Endodermal cell (in vitro differentiated cells): Measurements from ENCODE around the gene KLHDC3. TPM values are rescaled to one million over a fixed set of nuclear protein-coding genes. Genes with fewer than 3 reads are reported as not detected.

Source experiments
- DNase-seq: peaks from one replicate; pipeline ENCODE4 v3.0.0-alpha.2; 2017
- H3K27ac ChIP-seq: 2 replicates; pipeline ENCODE4 v1.5.1; 2013; ENCODE audit warnings: mild to moderate bottlenecking, low read depth, low read length, moderate library complexity
- H3K27me3 ChIP-seq: 2 replicates; pipeline ENCODE4 v1.6.1; 2013; ENCODE audit warnings: mild to moderate bottlenecking, low read length, moderate library complexity; ENCODE audit not compliant: insufficient read depth, control insufficient read depth, poor library complexity, severe bottlenecking
- H3K36me3 ChIP-seq: 2 replicates; pipeline ENCODE4 v1.7.0; 2013; ENCODE audit warnings: mild to moderate bottlenecking, low read length, moderate library complexity; ENCODE audit not compliant: control insufficient read depth, insufficient read depth
- H3K4me1 ChIP-seq: one replicate; pipeline ENCODE4 v1.7.0; 2013; ENCODE audit warnings: low read length; ENCODE audit not compliant: control insufficient read depth, insufficient read depth
- H3K4me3 ChIP-seq: 2 replicates; pipeline ENCODE4 v1.5.1; 2013; ENCODE audit warnings: mild to moderate bottlenecking, low read length, moderate library complexity
- H3K9ac ChIP-seq: 2 replicates; pipeline ENCODE4 v1.6.1; 2013; ENCODE audit warnings: mild to moderate bottlenecking, low read length, moderate library complexity; ENCODE audit not compliant: poor library complexity, severe bottlenecking; ENCODE audit errors: extremely low read depth
- H3K9me3 ChIP-seq: 2 replicates; pipeline ENCODE4 v1.6.1; 2013; ENCODE audit warnings: mild to moderate bottlenecking, low read length, moderate library complexity; ENCODE audit not compliant: control insufficient read depth
- H3K27ac Mint-ChIP-seq: 2 replicates; pipeline ENCODE4 v1.8.0; 2020; ENCODE audit warnings: mixed read lengths
- H3K27me3 Mint-ChIP-seq: 2 replicates; pipeline ENCODE4 v1.8.0; 2021; ENCODE audit warnings: mild to moderate bottlenecking, mixed read lengths; ENCODE audit not compliant: insufficient read depth
- H3K36me3 Mint-ChIP-seq: 2 replicates; pipeline ENCODE4 v1.8.0; 2020; ENCODE audit warnings: low read depth, mixed read lengths
- H3K4me1 Mint-ChIP-seq: 2 replicates; pipeline ENCODE4 v1.8.0; 2020; ENCODE audit warnings: mixed read lengths
- H3K4me3 Mint-ChIP-seq: 2 replicates; pipeline ENCODE4 v1.8.0; 2020; ENCODE audit warnings: mild to moderate bottlenecking, moderate library complexity, mixed read lengths
- H3K9me3 Mint-ChIP-seq: 2 replicates; pipeline ENCODE4 v1.8.0; 2020; ENCODE audit warnings: mild to moderate bottlenecking, mixed read lengths
- CTCF ChIP-seq: fragments of 200-600 bp; sonication (generic); conservative IDR thresholded peaks from 2 replicates; pipeline ENCODE4 v1.5.0; 2021; ENCODE audit warnings: antibody characterized with exemption, mild to moderate bottlenecking
- WGBS, 2 experiments: methylation state at CpG; one replicate each; pipeline versions ENCODE4 v1.1.5 to v1.1.7; 2013; ENCODE audit warnings: missing lambda C conversion rate in 2 of 2, mixed read lengths in 1 of 2; ENCODE audit not compliant: insufficient coverage in 1 of 2, insufficient read length in 1 of 2; 5-methylcytosine and 5-hydroxymethylcytosine counted together
- total RNA-seq, 2 donors: library from RNA; stranded (reverse); fragmentation: NEBNext Ultra II Directional in 1 of 2; extraction: Animal tissue kit (Norgen Biotek cat#: 25700) in 1 of 2; gene quantifications; 2 replicates in 1 of 2; 3 replicates in 1 of 2; pipeline ENCODE4 v1.2.1, GENCODE V29; 2021

The KLHDC3 gene
- total RNA-seq, 2 donors from 2014 or later: 124 to 135 TPM

DNA sequence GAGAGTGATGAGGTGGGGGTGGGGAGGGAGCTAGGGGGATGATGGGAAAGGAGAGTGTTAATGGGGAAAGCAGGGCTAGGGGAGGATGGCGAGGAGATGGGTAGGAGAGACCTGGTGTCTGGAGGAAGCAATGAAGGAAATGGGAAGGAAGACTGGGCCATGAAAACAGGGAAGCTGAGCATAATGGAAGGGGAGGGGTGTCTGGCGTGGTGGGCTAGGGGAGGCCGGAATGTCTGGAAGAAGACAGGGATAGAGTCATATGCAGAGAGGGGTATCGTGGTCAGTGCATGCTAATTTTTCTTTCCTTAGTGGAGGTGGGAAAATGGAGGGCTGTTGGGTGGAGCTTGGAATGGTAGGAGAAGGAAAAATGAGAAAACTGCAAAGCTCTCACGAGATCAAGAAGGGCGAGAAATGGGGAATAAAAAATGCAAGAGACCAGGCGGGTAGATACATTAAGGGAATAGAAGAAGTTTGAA lies 423 bp downstream of the KLHDC3 start:
- Histone ChIP-seq H3K27ac (peak overlapping the region; percentile 84), H3K9me3 (no peaks in the 10 kb centered on the region), H3K27me3 (no peaks in the 10 kb centered on the region), H3K36me3 (peaks cover 58% of the 10 kb centered on the region), H3K4me3 (peak overlapping the region; percentile 100), H3K9ac (peak overlapping the region; percentile 77), H3K4me1 (peaks cover 8% of the 10 kb centered on the region)
- peak overlapping the region; percentile 85 for H3K4me3 Mint-ChIP-seq
- no peak for TF ChIP-seq CTCF
- DNase-seq: no peak
- peaks cover 1% of the 10 kb centered on the region for H3K27me3 Mint-ChIP-seq
- peaks cover 51% of the 10 kb centered on the region for H3K36me3 Mint-ChIP-seq
- H3K4me1 Mint-ChIP-seq: peaks cover 27% of the 10 kb centered on the region
- peak overlapping the region; percentile 83 for H3K27ac Mint-ChIP-seq
- no peaks in the 10 kb centered on the region for H3K9me3 Mint-ChIP-seq
- 2 to 4% methylated on average over 7 of the region's 7 CpGs for WGBS, 2 experiments

GRCh38 chr6:43016176-43016942 lies 2.3 kb downstream of the KLHDC3 start:
- H3K9ac ChIP-seq: no peak overlapping the region
- peak overlapping the region; percentile 81 for H3K27ac Mint-ChIP-seq
- H3K4me3 ChIP-seq: no peak overlapping the region
- peaks cover 1% of the 10 kb centered on the region for H3K27me3 Mint-ChIP-seq
- no peak for TF ChIP-seq CTCF
- peaks cover 39% of the 10 kb centered on the region for H3K36me3 Mint-ChIP-seq
- peaks cover 15% of the 10 kb centered on the region for H3K4me1 ChIP-seq
- peak overlapping the region; percentile 37 for H3K4me3 Mint-ChIP-seq
- no peaks in the 10 kb centered on the region for H3K27me3 ChIP-seq
- H3K36me3 ChIP-seq: peaks cover 51% of the 10 kb centered on the region
- no peak overlapping the region for H3K27ac ChIP-seq
- DNase-seq: no peak
- 88 to 94% methylated on average over 6 to 7 of the region's 7 CpGs for WGBS, 2 experiments
- H3K9me3 Mint-ChIP-seq: no peaks in the 10 kb centered on the region
- H3K9me3 ChIP-seq: no peaks in the 10 kb centered on the region
- peaks cover 37% of the 10 kb centered on the region for H3K4me1 Mint-ChIP-seq

DNA sequence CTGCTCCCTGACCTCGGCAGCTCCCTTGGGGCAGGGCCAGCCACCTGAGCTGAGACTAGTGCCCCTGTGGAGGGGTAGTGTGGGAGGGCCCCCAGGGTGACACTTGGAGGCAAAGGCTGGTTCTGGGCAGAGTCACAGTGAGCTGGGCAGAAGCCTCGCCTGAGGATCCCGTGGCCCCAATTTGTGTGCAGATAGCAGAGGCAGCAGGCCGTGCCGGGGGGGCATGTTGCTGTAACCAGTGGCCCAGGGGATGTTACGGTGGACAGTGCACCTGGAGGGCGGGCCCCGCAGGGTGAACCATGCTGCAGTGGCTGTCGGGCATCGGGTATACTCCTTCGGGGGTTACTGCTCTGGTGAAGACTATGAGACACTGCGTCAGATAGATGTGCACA lies 2.9 kb downstream of the KLHDC3 start:
- peak overlapping the region; percentile 73 for H3K27ac Mint-ChIP-seq
- no peak overlapping the region for H3K9ac ChIP-seq
- WGBS, 2 experiments: 94 to 95% methylated on average over 6 to 12 of the region's 12 CpGs

More for the DNA sequence above, 2.9 kb downstream of the KLHDC3 start:
- Mint-ChIP-seq H3K36me3 (peaks cover 34% of the 10 kb centered on the region), H3K4me1 (peaks cover 37% of the 10 kb centered on the region), H3K9me3 (no peaks in the 10 kb centered on the region), H3K27me3 (peaks cover 1% of the 10 kb centered on the region), H3K4me3 (no peak overlapping the region)
- Histone ChIP-seq H3K4me3 (no peak overlapping the region), H3K36me3 (peaks cover 45% of the 10 kb centered on the region), H3K4me1 (peaks cover 14% of the 10 kb centered on the region), H3K27ac (no peak overlapping the region), H3K27me3 (no peaks in the 10 kb centered on the region), H3K9me3 (no peaks in the 10 kb centered on the region)
- no peak for TF ChIP-seq CTCF
- DNase-seq: no peak
